Right atrium auricular region (tissue), 2 donors: ENCODE measurements around the gene TBC1D7. TPM values are rescaled to one million over a fixed set of nuclear protein-coding genes. Genes with fewer than 3 reads are reported as not detected.

ENCODE experiments used
- DNase-seq: peaks from one replicate; pipeline ENCODE4 v3.0.0-alpha.2; 2019; ENCODE audit warnings: low spot score
- H3K27ac ChIP-seq, 2 donors: fragments of 200-600 bp; sonication (generic); 1 replicate in 1 of 2; 2 replicates in 1 of 2; pipeline ENCODE4 v1.5.1; 2016 to 2019
- H3K27me3 ChIP-seq, 2 donors: fragments of 200-600 bp; sonication (generic); one replicate each; pipeline versions ENCODE4 v1.5.1 to v1.6.0; 2017 to 2019
- H3K36me3 ChIP-seq: fragments of 200-600 bp; sonication (generic); one replicate; pipeline ENCODE4 v1.5.1; 2016
- H3K4me1 ChIP-seq, 2 donors: fragments of 200-600 bp; sonication (generic); one replicate each; pipeline versions ENCODE4 v1.5.1 to v1.6.0; 2017 to 2019
- H3K4me3 ChIP-seq, 2 donors: fragments of 200-600 bp; sonication (generic); 1 replicate in 1 of 2; 2 replicates in 1 of 2; pipeline ENCODE4 v1.5.1; 2017 to 2019; ENCODE audit warnings: mild to moderate bottlenecking in 1 of 2, moderate library complexity in 1 of 2
- H3K9me3 ChIP-seq, 2 donors: fragments of 200-600 bp; sonication (generic); one replicate each; pipeline ENCODE4 v1.5.1; 2019
- CTCF ChIP-seq, 2 donors: fragments of 200-600 bp; sonication (generic); IDR thresholded peaks; one replicate each; pipeline ENCODE4 v1.5.1; 2019; ENCODE audit warnings: antibody characterized with exemption in 2 of 2
- total RNA-seq, 2 donors: library from RNA; depleted of rRNA; stranded (reverse); fragments of >200 nt; gene quantifications; one replicate each; pipeline ENCODE4 v1.1.0, GENCODE V29; 2016

TBC1D7 gene
- total RNA-seq, 2 donors from 2014 or later: 15.0 to 27.0 TPM

GRCh38 chr6:13286181-13286580 is 42.2 kb downstream of the TBC1D7 start:
- Histone ChIP-seq H3K4me3 (no peak overlapping the region), H3K27me3 (no peaks in the 10 kb centered on the region), H3K4me1 (no peaks in the 10 kb centered on the region), H3K36me3 (peaks cover 31% of the 10 kb centered on the region), H3K27ac (no peak overlapping the region), H3K9me3 (peaks cover 0 to 15% of the 10 kb centered on the region in 2 donors)
- no peak for TF ChIP-seq CTCF (IDR thresholded peaks at IDR 0.05)
- DNase-seq: no peak

GRCh38 chr6:13285705-13286104 is 42.6 kb downstream of the TBC1D7 start:
- Histone ChIP-seq H3K9me3 (peaks cover 0 to 15% of the 10 kb centered on the region in 2 donors), H3K36me3 (peaks cover 31% of the 10 kb centered on the region), H3K4me1 (no peaks in the 10 kb centered on the region), H3K4me3 (no peak overlapping the region), H3K27me3 (no peaks in the 10 kb centered on the region), H3K27ac (no peak overlapping the region)
- no peak for DNase-seq
- TF ChIP-seq CTCF (IDR thresholded peaks at IDR 0.05): no peak

GRCh38 chr6:13284646-13285045 is 43.7 kb downstream of the TBC1D7 start:
- Histone ChIP-seq H3K27me3 (no peaks in the 10 kb centered on the region), H3K9me3 (peaks cover 0 to 15% of the 10 kb centered on the region in 2 donors), H3K36me3 (peaks cover 31% of the 10 kb centered on the region), H3K4me3 (no peak overlapping the region), H3K4me1 (no peaks in the 10 kb centered on the region), H3K27ac (no peak overlapping the region)
- TF ChIP-seq CTCF (IDR thresholded peaks at IDR 0.05): no peak
- no peak for DNase-seq

- DNase-seq: no peak
- Histone ChIP-seq H3K36me3 (peaks cover 31% of the 10 kb centered on the region), H3K9me3 (peaks cover 0 to 15% of the 10 kb centered on the region in 2 donors), H3K27me3 (no peaks in the 10 kb centered on the region), H3K27ac (no peak overlapping the region), H3K4me1 (no peaks in the 10 kb centered on the region), H3K4me3 (no peak overlapping the region)
- TF ChIP-seq CTCF (IDR thresholded peaks at IDR 0.05): no peak
Measured at GRCh38 chr6:13283331-13283730, 45.0 kb downstream of the TBC1D7 start.

GRCh38 chr6:13282393-13283069 is 45.8 kb downstream of the TBC1D7 start:
- Histone ChIP-seq H3K9me3 (peaks cover 0 to 12% of the 10 kb centered on the region in 2 donors), H3K36me3 (peaks cover 27% of the 10 kb centered on the region), H3K27ac (no peak overlapping the region), H3K27me3 (no peaks in the 10 kb centered on the region), H3K4me1 (no peaks in the 10 kb centered on the region), H3K4me3 (no peak overlapping the region)
- DNase-seq: no peak
- TF ChIP-seq CTCF (IDR thresholded peaks at IDR 0.05): no peak

- no peak overlapping the region for H3K4me3 ChIP-seq
- peaks cover 19% of the 10 kb centered on the region for H3K36me3 ChIP-seq
- H3K9me3 ChIP-seq: peaks cover 0 to 4% of the 10 kb centered on the region in 2 donors
- no peaks in the 10 kb centered on the region for H3K4me1 ChIP-seq
- no peak for DNase-seq
- TF ChIP-seq CTCF (IDR thresholded peaks at IDR 0.05): no peak
- H3K27ac ChIP-seq: no peak overlapping the region
- no peaks in the 10 kb centered on the region for H3K27me3 ChIP-seq
Measured at GRCh38 chr6:13281686-13282085, 46.7 kb downstream of the TBC1D7 start.
